GM18519 (cell line): ENCODE measurements around the gene ACOD1.
A peak's percentile ranks its signal among the peaks of the same experiment; 100 is the strongest.

ENCODE experiments used
- ATAC-seq: cut with Tn5 transposase; IDR thresholded peaks from one replicate; pipeline ENCODE4 v1.9.1; 2021; ENCODE audit warnings: mild to moderate bottlenecking, moderate library complexity; ENCODE audit not compliant: unreplicated experiment, low FRiP score

The ACOD1 gene

DNA sequence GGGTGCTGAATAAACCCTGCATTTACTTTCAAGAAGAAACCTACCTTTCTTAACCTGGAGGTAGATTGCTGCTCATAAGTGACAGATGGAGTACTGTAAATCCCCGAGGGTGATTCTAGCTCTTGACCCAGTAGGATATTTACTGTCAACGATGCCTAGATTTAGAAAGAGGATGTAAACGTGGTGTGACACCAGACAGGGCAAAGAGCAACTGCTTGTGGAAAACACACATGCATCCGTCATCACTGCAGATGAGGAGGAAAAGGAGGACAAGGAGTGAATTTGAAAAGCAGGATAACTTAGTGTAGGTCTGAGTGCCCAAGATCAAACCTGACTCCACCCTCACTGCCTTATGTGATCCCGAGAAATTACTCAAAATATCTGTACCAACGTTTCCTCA is 33.8 kb downstream of the ACOD1 start:
- no peak for ATAC-seq

DNA sequence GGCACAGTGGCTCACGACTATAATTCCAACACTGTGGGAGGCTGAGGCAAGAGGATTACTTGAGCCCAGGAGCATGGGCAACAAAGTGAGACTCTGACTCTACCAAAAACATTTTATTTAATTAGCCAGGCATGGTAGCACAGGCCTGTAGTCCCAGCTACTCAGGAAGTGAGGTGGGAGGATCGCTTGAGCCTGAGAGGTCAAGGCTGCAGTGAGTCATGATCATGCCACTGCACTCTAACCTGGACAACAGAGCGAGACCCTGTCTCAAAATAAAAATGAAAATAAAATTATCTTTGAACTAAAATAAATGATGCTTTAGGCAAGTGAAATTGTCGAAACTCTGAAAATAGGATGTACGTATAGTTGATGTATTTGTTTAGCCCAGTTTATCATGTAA is 35.4 kb downstream of the ACOD1 start:
- ATAC-seq: no peak

- ATAC-seq: peak; percentile 64
Observed at GRCh38 chr13:76991432-76991795, 43.1 kb downstream of the ACOD1 start.

DNA sequence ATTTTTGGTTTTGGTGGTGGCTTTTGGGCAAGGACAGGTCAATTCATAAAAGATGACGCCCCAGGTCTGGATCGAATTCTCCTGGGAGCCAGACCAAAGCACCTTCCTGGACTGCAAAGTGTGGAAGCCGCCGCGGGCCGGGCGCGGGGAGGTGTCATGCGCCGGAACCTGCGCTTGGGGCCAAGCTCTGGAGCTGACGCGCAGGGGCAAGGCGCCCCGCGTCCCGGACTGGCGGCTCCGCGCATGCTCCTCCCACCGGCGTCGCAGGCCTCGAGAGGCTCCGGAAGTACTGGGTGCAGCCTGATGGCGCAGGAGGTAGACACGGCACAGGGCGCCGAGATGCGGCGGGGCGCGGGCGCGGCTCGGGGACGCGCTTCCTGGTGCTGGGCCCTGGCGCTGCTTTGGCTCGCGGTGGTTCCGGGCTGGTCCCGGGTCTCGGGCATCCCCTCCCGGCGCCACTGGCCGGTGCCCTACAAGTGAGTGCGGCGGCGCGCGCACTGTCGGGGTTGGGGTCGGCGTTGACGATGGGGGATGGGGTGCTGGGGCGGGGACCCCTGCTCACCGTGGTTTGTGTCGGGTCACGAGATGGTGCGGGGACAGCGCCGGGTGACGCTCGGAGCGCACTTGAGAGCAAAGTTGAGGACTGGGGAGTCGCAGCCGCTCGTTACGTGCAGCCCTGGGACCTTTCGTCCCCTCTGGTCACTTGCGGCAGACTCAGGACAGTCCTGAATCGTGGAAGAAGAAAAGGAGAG is 43.7 kb downstream of the ACOD1 start, which contains the start of gene CLN5:
TSS of gene CLN5 (plus strand) at position 286 of the 752 bp plus-strand sequence. CDS start at position 304, 18 bp downstream.
- peak; percentile 92 for ATAC-seq

GRCh38 chr13:76992548-76993001 is 44.3 kb downstream of the ACOD1 start:
- no peak for ATAC-seq

DNA sequence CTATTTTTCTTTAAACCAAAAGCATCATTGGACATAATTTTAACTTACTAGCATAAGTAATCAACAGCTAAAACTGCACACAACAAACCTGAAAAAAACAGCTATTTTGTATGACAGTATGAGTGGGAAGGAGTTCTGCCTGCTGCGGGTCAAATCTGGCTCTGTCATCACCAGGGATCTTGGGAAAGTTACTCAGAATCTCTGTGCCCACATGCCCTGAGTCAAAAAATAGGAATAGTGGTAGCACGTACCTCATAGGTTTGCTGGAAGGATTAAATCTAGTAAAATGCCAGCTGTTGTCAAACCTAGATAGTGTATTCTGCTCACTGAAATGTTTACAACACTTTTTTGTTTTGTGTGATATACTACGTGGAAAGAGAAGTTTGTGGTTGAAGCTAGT is 44.7 kb downstream of the ACOD1 start:
- ATAC-seq: no peak

DNA sequence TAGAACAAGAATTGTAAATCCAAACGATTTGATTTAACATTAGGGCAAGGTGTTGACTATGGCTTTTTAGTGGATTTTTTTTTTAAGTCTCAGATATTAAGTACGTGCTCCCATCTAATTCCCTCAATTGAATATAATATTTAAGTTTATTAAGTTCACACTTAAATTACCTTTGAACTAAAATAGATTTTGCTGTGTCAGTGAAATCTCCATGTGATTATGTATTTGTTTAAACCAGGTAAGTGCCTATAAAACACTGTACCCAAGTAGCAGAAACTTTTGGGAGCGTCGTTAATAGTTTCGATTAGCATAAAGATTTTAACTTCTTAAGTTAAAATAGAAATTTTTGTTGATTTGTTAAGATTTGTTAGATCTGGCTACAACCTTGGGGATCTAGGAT is 45.2 kb downstream of the ACOD1 start:
- no peak for ATAC-seq

- no peak for ATAC-seq
Observed at GRCh38 chr13:76994281-76994680, 46.0 kb downstream of the ACOD1 start.

GRCh38 chr13:77000475-77000874 is 52.2 kb downstream of the ACOD1 start:
- ATAC-seq: no peak

- ATAC-seq: no peak
Observed at GRCh38 chr13:77001540-77001939, 53.2 kb downstream of the ACOD1 start.

DNA sequence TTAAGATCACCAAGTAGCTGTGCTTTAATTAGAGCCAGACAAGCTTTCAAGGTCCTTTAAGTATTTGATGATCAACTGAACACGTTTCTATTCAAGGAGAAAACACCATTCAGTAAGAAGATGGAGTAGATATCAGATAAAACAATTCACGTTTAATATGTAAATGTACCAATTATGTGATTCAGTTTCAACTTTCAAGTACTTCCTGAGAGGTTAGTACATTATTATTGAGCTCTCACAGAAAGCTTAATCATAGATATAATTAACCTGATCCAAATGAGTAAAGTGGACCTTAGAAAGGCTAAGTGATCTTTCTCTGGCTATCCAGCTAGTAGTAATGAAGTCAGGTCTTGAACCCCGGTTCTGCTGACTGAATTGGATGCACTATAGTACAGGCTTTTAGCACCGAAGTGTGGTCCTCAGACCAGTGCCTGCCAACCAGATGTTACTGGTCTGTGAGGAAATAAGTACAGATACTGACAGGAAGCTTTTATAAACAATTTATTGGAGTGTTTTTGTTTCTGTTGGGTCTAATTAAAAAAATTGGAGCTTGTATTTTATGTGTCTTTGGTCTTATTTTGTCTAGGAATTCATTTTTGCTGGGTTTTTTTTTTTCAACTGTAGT is 53.8 kb downstream of the ACOD1 start:
- no peak for ATAC-seq

DNA sequence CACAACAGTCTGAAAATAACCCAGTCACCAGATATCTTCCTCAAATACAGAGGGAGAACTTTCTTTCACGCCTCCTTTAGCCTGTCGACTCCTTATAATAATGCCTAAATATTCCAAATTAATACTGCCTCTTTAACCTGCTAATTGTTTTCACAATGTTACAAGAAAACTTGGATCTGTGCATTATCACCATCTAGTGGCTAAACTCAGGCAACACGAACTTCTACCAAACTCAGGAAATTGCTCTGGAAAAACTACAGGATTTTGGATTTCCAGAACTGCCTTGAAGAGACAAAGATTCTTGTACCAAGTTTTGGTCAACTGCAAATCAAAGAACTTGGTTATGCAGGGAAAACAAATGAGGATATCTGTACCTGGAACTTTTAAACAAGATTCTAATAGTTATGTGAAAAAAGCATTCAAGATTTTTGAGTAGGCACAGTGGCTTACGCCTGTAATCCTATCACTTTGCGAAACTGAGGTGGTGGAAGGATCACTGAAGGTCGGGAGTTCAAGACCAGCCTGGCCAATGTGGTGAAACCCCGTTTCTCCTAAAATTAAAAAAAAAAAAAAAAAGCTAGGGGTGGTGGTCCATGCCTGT is 54.4 kb downstream of the ACOD1 start:
- no peak for ATAC-seq
